ENCODE data around the gene KRTAP19-3.

The KRTAP19-3 gene

GRCh38 chr21:30482130-30482529, 9.7 kb downstream of the KRTAP19-3 start:
- Histone ChIP-seq H2AFZ (ENCODE audit: low read depth, low read length) (no peak overlapping the region), H2BK12ac (ENCODE audit: low read length in 2 of 2) (no peak overlapping the region), H3K4me2 (ENCODE audit: low read length, poor library complexity, severe bottlenecking) (no peak overlapping the region), H3K4me1 (ENCODE audit: control insufficient read depth, insufficient read depth, low read depth, low read length) (no peaks in the 10 kb centered on the region), H3K23ac (ENCODE audit: low read length in 2 of 2) (no peak overlapping the region), H3K36me3 (ENCODE audit: control insufficient read depth in 1 of 2, insufficient read depth in 2 of 2, low read depth in 1 of 2, low read length in 2 of 2) (no peaks in the 10 kb centered on the region), H2BK5ac (ENCODE audit: low read depth, low read length, poor library complexity, severe bottlenecking) (no peak overlapping the region), H2BK15ac (ENCODE audit: low read depth, poor library complexity, severe bottlenecking) (no peak overlapping the region), H3K4me3 (ENCODE audit: insufficient read depth in 1 of 2, low read depth in 1 of 2, low read length in 2 of 2) (no peak overlapping the region), H3K79me1 (replicated peaks; ENCODE audit: low read length, poor library complexity, severe bottlenecking) (no peaks in the 10 kb centered on the region), H3K9ac (ENCODE audit: low read length) (no peak overlapping the region), H3K9me3 (ENCODE audit: control insufficient read depth, low read length) (peaks cover 10% of the 10 kb centered on the region), H3K14ac (ENCODE audit: low read length in 2 of 2) (no peak overlapping the region), H4K8ac (ENCODE audit: low read length) (no peak overlapping the region), H3K27me3 (ENCODE audit: control insufficient read depth in 1 of 2, insufficient read depth in 1 of 2, low read length in 2 of 2) (no peaks in the 10 kb centered on the region), H4K91ac (ENCODE audit: low read length) (no peak overlapping the region), H2BK120ac (ENCODE audit: low read depth, low read length) (no peak overlapping the region), H3K4ac (ENCODE audit: low read depth in 1 of 2, low read length in 2 of 2) (no peak overlapping the region), H2AK5ac (ENCODE audit: low read length, severe bottlenecking) (no peak overlapping the region), H3K18ac (ENCODE audit: low read depth in 1 of 2, low read length in 2 of 2) (no peak overlapping the region), H3K27ac (ENCODE audit: low read length, poor library complexity, severe bottlenecking) (no peak overlapping the region)
- 36% methylated on average over 1 of the region's 2 CpGs for WGBS
- no peak for DNase-seq

DNA sequence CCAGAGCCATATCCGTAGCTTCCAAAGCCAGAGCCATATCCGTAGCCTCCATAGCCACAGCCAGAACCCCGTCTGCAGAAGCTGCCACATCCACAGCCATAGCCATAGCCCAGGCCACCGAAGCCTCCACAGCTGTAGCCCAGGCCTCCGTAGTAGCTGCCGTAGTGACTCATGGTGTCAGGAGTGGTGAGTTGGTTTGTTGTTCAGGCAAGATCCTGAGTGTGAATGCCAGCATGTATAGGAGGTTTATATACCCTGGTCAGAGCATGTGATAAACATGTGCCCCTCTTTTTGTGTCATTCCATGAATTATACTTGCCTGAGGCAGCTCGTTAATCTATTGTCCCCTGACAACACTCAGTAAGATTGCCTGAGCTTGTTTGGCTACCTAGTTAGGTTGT, 11.7 kb downstream of the KRTAP19-3 start, which contains the start of gene KRTAP19-1:
KRTAP19-1 (minus strand) TSS at position 223 of the 400 bp plus-strand sequence; CDS start at position 173, 50 bp downstream.
- no peak for DNase-seq
- Histone ChIP-seq H3K4ac (ENCODE audit: low read depth in 1 of 2, low read length in 2 of 2) (no peak within 1 kb of the TSS), H3K23ac (ENCODE audit: low read length in 2 of 2) (no peak within 1 kb of the TSS), H3K18ac (ENCODE audit: low read depth in 1 of 2, low read length in 2 of 2) (no peak within 1 kb of the TSS), H4K8ac (ENCODE audit: low read length) (no peak within 1 kb of the TSS), H2AK5ac (ENCODE audit: low read length, severe bottlenecking) (no peak within 1 kb of the TSS), H3K27ac (ENCODE audit: low read length, poor library complexity, severe bottlenecking) (no peak within 1 kb of the TSS), H3K4me2 (ENCODE audit: low read length, poor library complexity, severe bottlenecking) (no peak within 1 kb of the TSS), H2AFZ (ENCODE audit: low read depth, low read length) (no peak within 1 kb of the TSS), H3K9me3 (ENCODE audit: control insufficient read depth, low read length) (no peaks in the 10 kb centered on the region), H3K4me3 (ENCODE audit: insufficient read depth in 1 of 2, low read depth in 1 of 2, low read length in 2 of 2) (no peak within 1 kb of the TSS), H2BK5ac (ENCODE audit: low read depth, low read length, poor library complexity, severe bottlenecking) (no peak within 1 kb of the TSS), H2BK15ac (ENCODE audit: low read depth, poor library complexity, severe bottlenecking) (no peak within 1 kb of the TSS), H3K79me1 (replicated peaks; ENCODE audit: low read length, poor library complexity, severe bottlenecking) (no peaks in the 10 kb centered on the region), H2BK120ac (ENCODE audit: low read depth, low read length) (no peak within 1 kb of the TSS), H2BK12ac (ENCODE audit: low read length in 2 of 2) (no peak within 1 kb of the TSS), H3K9ac (ENCODE audit: low read length) (no peak within 1 kb of the TSS), H3K4me1 (ENCODE audit: control insufficient read depth, insufficient read depth, low read depth, low read length) (no peaks in the 10 kb centered on the region), H4K91ac (ENCODE audit: low read length) (no peak within 1 kb of the TSS), H3K36me3 (ENCODE audit: control insufficient read depth in 1 of 2, insufficient read depth in 2 of 2, low read depth in 1 of 2, low read length in 2 of 2) (no peaks in the 10 kb centered on the region), H3K14ac (ENCODE audit: low read length in 2 of 2) (no peak within 1 kb of the TSS), H3K27me3 (ENCODE audit: control insufficient read depth in 1 of 2, insufficient read depth in 1 of 2, low read length in 2 of 2) (no peaks in the 10 kb centered on the region)
- WGBS: 76% methylated on average over 6 of the region's 7 CpGs

DNA sequence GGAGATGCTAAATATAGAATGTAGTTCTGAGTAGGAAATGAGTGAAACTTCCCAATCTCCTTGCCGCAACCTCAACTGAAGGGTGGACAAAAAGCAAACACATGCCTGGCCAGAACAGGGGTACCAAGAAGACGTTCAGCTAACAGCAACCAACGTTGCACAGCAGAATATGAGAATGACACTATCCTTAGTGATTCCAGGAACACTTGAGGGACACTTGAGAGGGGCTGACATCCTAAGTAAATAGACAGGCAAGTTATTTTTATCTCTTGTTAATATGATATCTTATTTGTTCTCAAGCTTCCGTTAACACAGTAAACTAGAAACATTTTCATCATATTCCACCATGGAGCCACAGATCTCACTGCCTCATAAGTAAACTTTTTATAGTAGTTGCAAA, 12.6 kb downstream of the KRTAP19-3 start:
- Histone ChIP-seq H3K4ac (ENCODE audit: low read depth in 1 of 2, low read length in 2 of 2) (no peak overlapping the region), H3K23ac (ENCODE audit: low read length in 2 of 2) (no peak overlapping the region), H3K9ac (ENCODE audit: low read length) (no peak overlapping the region), H3K4me3 (ENCODE audit: insufficient read depth in 1 of 2, low read depth in 1 of 2, low read length in 2 of 2) (no peak overlapping the region), H2AK5ac (ENCODE audit: low read length, severe bottlenecking) (no peak overlapping the region), H3K79me1 (replicated peaks; ENCODE audit: low read length, poor library complexity, severe bottlenecking) (no peaks in the 10 kb centered on the region), H3K27ac (ENCODE audit: low read length, poor library complexity, severe bottlenecking) (no peak overlapping the region), H3K27me3 (ENCODE audit: control insufficient read depth in 1 of 2, insufficient read depth in 1 of 2, low read length in 2 of 2) (no peaks in the 10 kb centered on the region), H2AFZ (ENCODE audit: low read depth, low read length) (no peak overlapping the region), H3K18ac (ENCODE audit: low read depth in 1 of 2, low read length in 2 of 2) (no peak overlapping the region), H3K4me1 (ENCODE audit: control insufficient read depth, insufficient read depth, low read depth, low read length) (no peaks in the 10 kb centered on the region), H3K9me3 (ENCODE audit: control insufficient read depth, low read length) (no peaks in the 10 kb centered on the region), H4K91ac (ENCODE audit: low read length) (no peak overlapping the region), H4K8ac (ENCODE audit: low read length) (no peak overlapping the region), H3K14ac (ENCODE audit: low read length in 2 of 2) (no peak overlapping the region), H3K4me2 (ENCODE audit: low read length, poor library complexity, severe bottlenecking) (no peak overlapping the region), H2BK5ac (ENCODE audit: low read depth, low read length, poor library complexity, severe bottlenecking) (no peak overlapping the region), H2BK12ac (ENCODE audit: low read length in 2 of 2) (no peak overlapping the region), H2BK15ac (ENCODE audit: low read depth, poor library complexity, severe bottlenecking) (no peak overlapping the region), H2BK120ac (ENCODE audit: low read depth, low read length) (no peak overlapping the region), H3K36me3 (ENCODE audit: control insufficient read depth in 1 of 2, insufficient read depth in 2 of 2, low read depth in 1 of 2, low read length in 2 of 2) (no peaks in the 10 kb centered on the region)
- DNase-seq: no peak
- WGBS: 80% methylated on average over 3 of the region's 4 CpGs

DNA sequence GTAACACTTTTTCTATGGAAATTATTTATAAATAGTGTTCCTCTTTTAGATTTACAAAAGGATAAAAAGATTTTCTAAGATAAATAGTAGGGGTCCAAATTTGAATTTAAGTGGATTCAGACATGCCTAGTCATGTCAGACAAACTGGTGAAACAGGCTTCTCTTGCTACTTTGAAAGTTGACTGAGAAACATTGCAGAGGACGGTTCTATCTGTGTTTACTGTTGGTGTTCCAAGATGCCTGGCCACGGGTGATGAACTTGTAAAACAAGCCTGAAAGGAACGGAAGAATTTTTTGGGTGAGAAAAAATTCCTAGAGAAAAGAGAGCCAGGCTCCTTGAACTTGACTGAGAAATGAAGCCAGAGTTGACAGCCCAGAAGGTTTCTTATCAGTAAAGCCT, 13.8 kb downstream of the KRTAP19-3 start:
- Histone ChIP-seq H3K9me3 (ENCODE audit: control insufficient read depth, low read length) (no peaks in the 10 kb centered on the region), H4K8ac (ENCODE audit: low read length) (no peak overlapping the region), H3K9ac (ENCODE audit: low read length) (no peak overlapping the region), H2AFZ (ENCODE audit: low read depth, low read length) (no peak overlapping the region), H2BK12ac (ENCODE audit: low read length in 2 of 2) (no peak overlapping the region), H3K23ac (ENCODE audit: low read length in 2 of 2) (no peak overlapping the region), H2BK120ac (ENCODE audit: low read depth, low read length) (no peak overlapping the region), H3K79me1 (replicated peaks; ENCODE audit: low read length, poor library complexity, severe bottlenecking) (no peaks in the 10 kb centered on the region), H4K91ac (ENCODE audit: low read length) (no peak overlapping the region), H2BK5ac (ENCODE audit: low read depth, low read length, poor library complexity, severe bottlenecking) (no peak overlapping the region), H3K4me3 (ENCODE audit: insufficient read depth in 1 of 2, low read depth in 1 of 2, low read length in 2 of 2) (no peak overlapping the region), H3K36me3 (ENCODE audit: control insufficient read depth in 1 of 2, insufficient read depth in 2 of 2, low read depth in 1 of 2, low read length in 2 of 2) (no peaks in the 10 kb centered on the region), H3K27me3 (ENCODE audit: control insufficient read depth in 1 of 2, insufficient read depth in 1 of 2, low read length in 2 of 2) (no peaks in the 10 kb centered on the region), H2AK5ac (ENCODE audit: low read length, severe bottlenecking) (no peak overlapping the region), H3K27ac (ENCODE audit: low read length, poor library complexity, severe bottlenecking) (no peak overlapping the region), H3K4me2 (ENCODE audit: low read length, poor library complexity, severe bottlenecking) (no peak overlapping the region), H3K18ac (ENCODE audit: low read depth in 1 of 2, low read length in 2 of 2) (no peak overlapping the region), H3K4me1 (ENCODE audit: control insufficient read depth, insufficient read depth, low read depth, low read length) (no peaks in the 10 kb centered on the region), H3K14ac (ENCODE audit: low read length in 2 of 2) (no peak overlapping the region), H3K4ac (ENCODE audit: low read depth in 1 of 2, low read length in 2 of 2) (no peak overlapping the region), H2BK15ac (ENCODE audit: low read depth, poor library complexity, severe bottlenecking) (no peak overlapping the region)
- DNase-seq: no peak
- 38% methylated on average over 3 of the region's 3 CpGs for WGBS
